Measurements from ENCODE around the gene RBM41.
"Not testable (repeated sequence)": the region's sequence is repeated elsewhere in the genome, so short reads cannot be mapped to it uniquely, and the experiment has no call there.

The RBM41 gene

DNA sequence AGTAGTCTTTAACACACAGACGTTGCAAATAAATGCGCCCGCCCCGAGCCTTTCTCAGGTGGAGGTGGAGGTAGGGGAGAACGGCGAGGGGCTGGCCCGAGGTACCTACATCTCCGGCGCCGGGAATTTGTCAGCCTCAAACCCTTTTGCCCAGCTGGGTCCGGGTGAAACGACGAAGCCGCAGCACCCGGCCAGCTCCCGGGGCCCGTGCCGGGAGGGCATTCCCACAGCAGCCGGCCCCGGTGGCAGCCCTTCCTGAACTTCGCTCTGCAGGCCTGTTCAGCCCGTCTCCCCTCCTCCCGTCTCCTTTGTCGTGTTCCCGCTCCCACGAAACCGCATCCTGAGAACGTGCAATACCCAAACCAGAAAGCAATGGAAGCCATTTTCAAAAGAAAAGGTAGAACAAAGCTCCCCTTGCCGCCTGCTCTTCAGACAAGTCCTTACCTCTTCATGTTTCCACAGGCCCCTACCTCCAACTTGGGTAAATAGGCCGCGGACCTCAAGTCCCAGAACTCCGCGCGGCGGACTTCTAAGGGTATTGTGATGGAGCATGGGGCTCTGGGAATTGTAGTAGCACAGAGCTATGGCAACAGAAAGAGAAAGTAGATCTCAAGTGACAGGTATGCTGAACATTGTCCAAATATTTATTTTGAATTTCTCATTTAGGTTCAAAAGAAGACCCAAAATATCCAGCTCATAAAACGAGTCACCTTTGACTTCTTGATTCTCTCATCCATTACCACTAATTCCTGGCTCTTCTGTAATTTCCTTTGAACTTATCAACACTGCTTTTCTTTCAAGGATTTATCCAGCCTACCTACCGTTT lies at the start of gene RBM41:
Gene RBM41, minus strand, starts transcription at position 501 of the 826 bp plus-strand sequence. Its CDS starts 49 bp downstream, at position 452.
- peak; percentile 55 to 62 for DNase-seq

DNA sequence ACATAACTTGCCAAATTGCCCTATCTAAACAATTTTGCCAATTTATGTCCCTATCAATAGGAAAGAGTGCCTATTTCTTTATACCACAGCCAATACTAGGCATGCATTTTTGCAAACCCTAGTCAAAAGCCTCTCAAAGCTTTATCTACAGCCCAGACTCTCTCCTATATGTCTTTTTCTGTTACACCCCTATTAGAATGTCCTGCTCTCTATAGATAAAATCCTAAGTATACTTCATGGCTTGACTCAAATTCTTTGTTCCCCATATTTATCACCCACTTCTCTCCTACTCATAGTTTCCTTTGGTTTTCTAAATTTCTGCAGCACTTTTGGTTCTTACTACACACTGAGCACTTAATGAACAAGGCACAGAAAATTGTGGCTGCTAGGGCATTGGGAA lies 49.6 kb upstream of the RBM41 start:
- DNase-seq: no peak

DNA sequence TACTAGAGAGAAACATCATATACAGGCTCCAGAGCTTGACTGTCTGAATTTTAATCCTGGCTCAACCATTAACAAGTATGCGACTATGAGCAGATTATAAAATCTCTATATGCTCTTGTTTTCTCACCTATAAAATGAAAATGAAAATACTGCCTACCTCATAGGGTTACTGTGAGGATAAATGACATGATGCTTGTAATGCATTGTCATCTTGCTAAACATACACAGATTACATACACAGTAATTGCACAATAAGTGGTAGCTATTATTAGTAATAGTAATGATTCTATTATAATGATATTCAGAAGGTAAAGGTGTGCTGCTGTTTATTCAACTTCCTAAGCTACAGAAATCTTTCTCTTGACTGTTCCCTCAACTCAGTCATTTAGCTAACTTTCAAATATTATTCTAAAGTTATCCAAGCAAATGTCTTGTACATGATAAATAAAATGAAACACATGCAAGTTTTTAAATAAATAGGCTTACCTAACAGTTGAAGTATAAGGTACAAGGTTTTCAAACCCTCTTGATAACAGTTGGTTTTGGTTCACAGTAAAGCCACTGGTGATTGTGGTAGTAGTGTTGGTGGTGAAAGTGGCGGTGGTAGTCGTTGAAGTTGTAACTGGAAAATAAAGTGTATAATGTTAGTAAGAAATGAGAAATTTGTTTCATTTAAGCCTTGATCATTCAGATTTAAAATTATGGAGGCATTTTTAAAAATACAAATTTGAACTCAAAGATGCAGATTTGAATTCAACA lies 48.7 kb upstream of the RBM41 start:
- no peak for DNase-seq

DNA sequence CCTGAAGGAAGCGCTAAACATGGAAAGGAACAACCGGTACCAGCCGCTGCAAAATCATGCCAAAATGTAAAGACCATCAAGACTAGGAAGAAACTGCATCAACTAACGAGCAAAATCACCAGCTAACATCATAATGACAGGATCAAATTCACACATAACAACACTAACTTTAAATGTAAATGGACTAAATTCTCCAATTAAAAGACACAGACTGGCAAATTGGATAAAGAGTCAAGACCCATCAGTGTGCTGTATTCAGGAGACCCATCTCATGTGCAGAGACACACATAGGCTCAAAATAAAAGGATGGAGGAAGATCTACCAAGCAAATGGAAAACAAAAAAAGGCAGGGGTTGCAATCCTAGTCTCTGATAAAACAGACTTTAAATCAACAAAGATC lies 39.0 kb upstream of the RBM41 start:
- DNase-seq: not testable (repeated sequence)

- DNase-seq: not testable (repeated sequence)
Measured at GRCh38 chrX:107155621-107156430, 37.2 kb upstream of the RBM41 start.

DNA sequence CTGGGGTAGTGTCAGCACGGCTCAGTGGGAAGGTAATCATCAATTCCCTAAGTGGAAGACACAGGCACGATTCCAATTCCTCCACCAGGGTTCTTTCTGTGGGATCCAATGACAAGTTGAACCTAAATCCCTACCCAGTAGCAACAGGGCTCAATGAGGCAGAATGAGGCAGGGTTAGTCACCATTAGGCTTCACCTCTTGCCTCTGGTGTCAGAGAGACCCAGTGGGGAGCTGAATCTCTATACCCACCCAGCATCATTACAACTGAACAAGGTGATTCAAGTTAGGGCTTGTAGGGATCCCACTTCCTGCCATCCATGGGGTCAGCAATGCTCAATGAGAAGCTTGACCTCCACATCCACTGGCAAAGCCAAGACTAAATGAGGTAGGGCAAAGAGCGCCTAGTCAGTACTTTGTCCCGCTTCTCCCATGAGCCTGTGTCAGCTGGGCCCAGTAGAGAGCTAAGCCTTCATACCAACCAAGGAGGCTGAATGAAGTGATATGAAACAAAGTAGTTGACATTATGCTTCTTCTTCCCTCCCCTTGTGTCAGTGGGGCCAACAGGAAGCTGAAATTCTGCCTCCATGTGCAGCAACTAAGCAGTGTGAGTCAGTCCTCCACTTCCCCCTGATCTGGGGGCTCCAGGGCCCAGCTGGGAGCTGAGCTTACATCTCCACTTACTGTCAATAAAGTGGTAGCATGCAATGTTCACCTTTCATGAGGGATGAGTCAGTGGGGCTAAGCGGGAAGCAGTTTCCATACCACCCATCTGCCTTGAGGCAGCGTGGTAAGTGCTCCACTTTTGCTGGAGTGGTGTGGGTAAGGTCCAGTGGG lies 36.4 kb upstream of the RBM41 start:
- no peak for DNase-seq

- no peak for DNase-seq
Measured at GRCh38 chrX:107153005-107153404, 34.4 kb upstream of the RBM41 start.

DNA sequence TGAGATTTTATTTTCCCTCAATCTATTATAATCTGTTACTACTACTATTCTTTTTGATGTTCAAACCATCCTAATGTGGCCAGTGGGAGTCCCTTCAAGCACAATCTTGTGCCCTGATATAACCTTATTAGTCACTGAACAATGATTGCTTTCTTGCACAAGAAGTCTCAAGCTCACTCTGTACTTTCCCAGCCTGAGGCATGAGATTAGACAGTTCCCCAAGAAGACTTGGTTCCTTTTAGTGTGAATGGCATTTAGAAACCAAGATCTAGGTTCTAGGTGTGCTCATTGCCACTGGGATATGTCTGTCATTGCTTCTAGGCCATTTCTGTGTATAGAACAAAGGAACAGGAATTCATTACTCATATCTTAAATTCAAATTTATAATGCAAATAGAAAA lies 28.0 kb upstream of the RBM41 start:
- DNase-seq: no peak

DNA sequence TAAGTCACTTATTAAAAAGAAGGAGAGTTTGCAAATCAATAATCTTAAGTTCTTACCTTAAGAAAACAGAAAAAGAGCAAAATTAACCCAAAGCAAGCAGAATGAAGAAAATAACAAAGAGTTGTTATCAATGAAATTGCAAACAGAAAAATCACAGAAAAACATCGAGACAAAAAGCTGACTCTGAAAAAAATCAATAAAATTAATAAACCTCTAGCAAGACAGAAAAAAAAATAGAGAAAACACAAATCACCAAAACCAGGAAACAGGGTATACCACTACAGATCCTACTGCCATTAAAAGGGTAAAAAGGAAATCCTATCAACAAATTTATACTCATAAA lies 17.3 kb upstream of the RBM41 start:
- no peak for DNase-seq

GRCh38 chrX:107135049-107135964 lies 16.7 kb upstream of the RBM41 start:
- no peak for DNase-seq

- DNase-seq: no peak
Measured at GRCh38 chrX:107123750-107124149, 5.1 kb upstream of the RBM41 start.

DNA sequence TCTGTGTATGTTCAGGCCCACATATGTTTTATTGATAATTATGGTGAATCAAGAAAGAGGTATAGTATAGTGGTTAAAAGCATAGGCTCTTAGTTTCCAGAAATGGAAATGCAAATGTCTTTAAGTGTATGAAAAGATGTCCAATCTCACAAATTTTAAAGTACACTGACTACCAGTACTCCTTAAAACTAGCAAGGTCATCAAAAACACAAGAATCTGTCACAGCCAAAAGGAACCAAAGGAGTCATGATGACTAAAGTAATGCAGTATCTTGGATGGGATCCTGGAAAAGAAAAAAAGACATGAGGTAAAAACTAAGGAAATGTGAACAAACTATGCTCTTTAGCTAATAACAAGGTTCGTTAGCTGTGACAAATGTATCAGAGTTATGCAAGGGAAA lies 661 bp upstream of the RBM41 start:
- no peak for DNase-seq

- DNase-seq: no peak
Measured at GRCh38 chrX:107117993-107118321, 665 bp downstream of the RBM41 start.

- no peak for DNase-seq
Measured at GRCh38 chrX:107107459-107107858, 11.2 kb downstream of the RBM41 start.

DNA sequence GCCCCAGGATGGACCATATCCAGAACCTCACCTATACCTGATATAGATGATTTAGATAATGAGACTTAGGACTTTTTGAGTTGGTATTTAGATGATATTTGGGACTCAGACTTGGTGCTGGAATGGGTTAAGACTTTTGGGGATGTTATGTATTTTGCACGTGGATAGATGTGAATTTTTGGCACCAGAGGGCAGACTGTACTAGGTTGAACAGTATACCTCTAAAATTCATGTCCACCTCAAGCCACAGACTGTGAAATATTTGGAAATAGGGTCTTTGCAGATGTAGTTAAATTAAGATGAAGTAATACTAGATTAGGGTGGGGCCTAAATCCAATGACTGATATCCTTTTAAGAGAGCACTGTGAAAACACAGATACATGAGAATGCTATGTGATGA lies 15.6 kb downstream of the RBM41 start:
- no peak for DNase-seq

DNA sequence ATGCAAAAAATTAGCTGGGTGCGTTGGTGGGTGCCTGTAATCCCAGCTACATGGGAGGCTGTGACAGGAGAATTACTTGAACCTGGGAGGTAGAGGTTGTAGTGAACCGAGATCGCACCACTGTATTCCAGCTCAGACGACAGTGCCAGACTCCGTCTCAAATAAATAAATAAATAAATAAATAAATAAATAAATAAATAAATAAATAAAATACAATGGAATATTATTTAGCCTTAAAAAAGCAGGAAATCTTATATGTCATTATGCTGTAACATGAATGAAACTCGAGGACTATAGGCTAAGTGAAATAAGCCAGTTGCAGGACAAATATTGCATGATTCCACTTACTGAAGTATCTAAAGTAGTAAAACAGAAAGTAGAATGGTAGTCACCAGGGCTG lies 42.5 kb downstream of the RBM41 start:
- no peak for DNase-seq

DNA sequence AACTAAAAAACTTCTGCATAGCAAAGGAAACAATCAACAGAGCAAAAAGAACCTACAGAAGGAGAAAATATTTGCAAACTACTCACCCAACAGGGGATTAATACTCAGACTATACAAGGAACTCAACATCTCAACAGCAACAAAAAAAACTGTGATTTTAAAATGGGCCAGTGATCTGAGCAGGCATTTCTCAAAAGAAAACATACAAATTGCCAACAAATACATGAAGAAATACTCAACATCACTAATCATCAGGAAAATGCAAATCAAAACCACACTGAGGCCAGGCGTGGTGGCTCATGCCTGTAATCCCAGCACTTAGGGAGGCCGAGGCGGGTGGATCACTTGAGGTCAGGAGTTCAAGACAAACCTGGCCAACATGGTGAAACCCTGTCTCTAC lies 60.9 kb downstream of the RBM41 start:
- DNase-seq: not testable (repeated sequence)

GRCh38 chrX:107054978-107055377 lies 63.6 kb downstream of the RBM41 start:
- DNase-seq: no peak

GRCh38 chrX:107050195-107050709 lies 68.4 kb downstream of the RBM41 start:
- no peak for DNase-seq

GRCh38 chrX:107047622-107048021 lies 71.0 kb downstream of the RBM41 start:
- DNase-seq: no peak

- DNase-seq: no peak
Measured at GRCh38 chrX:107029752-107030151, 88.9 kb downstream of the RBM41 start.

Data from NCI-H1930 (cell line).